Measurements from ENCODE around the gene ANKRD28.

Gene ANKRD28

DNA sequence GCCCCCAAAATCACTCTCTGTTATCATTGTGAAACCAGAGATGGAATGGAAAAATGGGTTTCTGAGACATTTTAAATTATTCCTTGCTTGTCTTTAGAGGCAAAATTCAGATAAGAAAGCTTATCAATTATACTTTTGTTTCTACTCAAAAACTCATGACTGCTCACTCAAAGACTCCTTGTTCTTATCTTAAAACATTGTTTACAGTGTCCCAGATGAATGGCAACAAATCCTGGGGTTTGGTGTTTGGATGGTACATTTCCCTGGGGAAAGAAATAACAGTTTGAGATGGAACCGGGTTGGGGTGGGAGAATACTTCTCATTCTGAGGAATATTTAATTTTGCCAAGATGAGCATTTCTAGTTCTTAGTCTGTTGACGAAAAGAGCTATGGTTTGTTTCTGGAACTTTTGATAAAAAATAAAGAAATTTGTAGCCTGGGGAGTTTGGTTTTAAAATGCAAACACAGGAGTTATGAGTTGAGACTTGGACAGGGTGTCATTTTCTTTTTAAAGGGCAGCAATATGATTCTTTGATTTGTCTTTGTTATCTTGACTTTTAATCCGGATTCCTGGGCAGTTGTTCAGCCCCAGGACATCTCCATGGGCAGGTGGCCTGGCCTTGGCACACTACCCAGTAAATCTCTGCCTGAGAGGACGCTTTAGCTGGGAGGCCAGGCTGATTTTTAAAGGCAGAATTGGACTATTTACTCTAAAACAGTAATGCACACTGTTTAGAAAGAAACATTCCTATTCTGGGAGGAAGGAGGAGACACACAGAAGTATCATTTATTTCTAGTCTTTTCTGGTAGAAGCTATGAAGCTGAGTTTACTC lies 163.8 kb downstream of the ANKRD28 start:
- in situ Hi-C loops (cut with HindIII; ENCODE audit: low sequenced_read_pairs), result loop anchor here (25.0 kb wide), 1 partner anchor 603 kb away; no protein-coding TSS in a partner anchor
- DNase-seq (ENCODE audit: low read depth), result no peak
- TF ChIP-seq, protein P1, sequence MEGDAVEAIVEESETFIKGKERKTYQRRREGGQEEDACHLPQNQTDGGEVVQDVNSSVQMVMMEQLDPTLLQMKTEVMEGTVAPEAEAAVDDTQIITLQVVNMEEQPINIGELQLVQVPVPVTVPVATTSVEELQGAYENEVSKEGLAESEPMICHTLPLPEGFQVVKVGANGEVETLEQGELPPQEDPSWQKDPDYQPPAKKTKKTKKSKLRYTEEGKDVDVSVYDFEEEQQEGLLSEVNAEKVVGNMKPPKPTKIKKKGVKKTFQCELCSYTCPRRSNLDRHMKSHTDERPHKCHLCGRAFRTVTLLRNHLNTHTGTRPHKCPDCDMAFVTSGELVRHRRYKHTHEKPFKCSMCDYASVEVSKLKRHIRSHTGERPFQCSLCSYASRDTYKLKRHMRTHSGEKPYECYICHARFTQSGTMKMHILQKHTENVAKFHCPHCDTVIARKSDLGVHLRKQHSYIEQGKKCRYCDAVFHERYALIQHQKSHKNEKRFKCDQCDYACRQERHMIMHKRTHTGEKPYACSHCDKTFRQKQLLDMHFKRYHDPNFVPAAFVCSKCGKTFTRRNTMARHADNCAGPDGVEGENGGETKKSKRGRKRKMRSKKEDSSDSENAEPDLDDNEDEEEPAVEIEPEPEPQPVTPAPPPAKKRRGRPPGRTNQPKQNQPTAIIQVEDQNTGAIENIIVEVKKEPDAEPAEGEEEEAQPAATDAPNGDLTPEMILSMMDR (IDR thresholded peaks at IDR 0.05; ENCODE audit: low read depth, low read length, missing control alignments), result no peak
- no peak overlapping the region for H3K4me3 ChIP-seq (ENCODE audit: low read depth, low read length)

DNA sequence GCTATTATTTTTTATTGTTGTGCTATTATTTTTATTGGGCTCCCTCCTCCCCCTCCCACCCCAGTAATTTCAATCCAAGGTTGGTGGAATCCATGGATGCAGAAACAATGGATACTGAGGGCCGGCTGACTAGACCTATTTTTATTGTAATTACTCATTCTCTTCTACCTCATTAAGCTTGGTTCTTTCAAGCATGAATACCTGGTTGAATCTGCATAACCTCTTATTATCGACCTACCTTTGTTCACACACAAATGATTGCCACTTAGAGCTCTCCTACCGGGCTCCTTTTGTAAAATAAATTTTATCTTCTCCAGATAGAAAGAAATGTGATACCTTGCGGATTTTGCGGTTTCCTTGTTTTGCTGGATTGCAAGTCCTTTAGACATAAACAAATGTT lies 164.6 kb downstream of the ANKRD28 start:
- no peak for DNase-seq (ENCODE audit: low read depth)
- H3K4me3 ChIP-seq (ENCODE audit: low read depth, low read length), result no peak overlapping the region
- TF ChIP-seq, protein P1 (IDR thresholded peaks at IDR 0.05; ENCODE audit: low read depth, low read length, missing control alignments), result no peak
- in situ Hi-C loops (cut with HindIII; ENCODE audit: low sequenced_read_pairs), result loop anchor here (25.0 kb wide), 1 partner anchor 604 kb away; no protein-coding TSS in a partner anchor

DNA sequence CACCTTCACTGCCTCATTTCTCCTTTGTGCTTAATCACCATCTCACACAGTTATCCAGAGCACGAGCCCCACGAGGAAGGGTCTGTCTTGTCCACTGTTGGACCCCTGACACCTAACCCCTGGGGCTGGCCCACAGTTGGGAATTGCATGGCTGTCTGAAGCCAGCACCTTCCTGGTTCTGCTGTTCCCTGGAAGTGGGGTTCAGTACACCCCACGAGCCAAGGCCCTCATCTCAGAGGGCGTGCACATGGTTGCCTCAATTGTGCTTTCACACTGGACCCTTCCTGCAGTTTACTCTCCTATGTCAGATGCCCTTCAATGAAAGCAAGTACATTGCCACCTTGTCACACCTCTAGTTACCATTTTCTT lies 165.6 kb downstream of the ANKRD28 start:
- DNase-seq (ENCODE audit: low read depth), result no peak
- TF ChIP-seq, protein P1 (IDR thresholded peaks at IDR 0.05; ENCODE audit: low read depth, low read length, missing control alignments), result no peak
- no peak overlapping the region for H3K4me3 ChIP-seq (ENCODE audit: low read depth, low read length)
- in situ Hi-C loops (cut with HindIII; ENCODE audit: low sequenced_read_pairs), result loop anchor here (25.0 kb wide), 1 partner anchor 605 kb away; no protein-coding TSS in a partner anchor

DNA sequence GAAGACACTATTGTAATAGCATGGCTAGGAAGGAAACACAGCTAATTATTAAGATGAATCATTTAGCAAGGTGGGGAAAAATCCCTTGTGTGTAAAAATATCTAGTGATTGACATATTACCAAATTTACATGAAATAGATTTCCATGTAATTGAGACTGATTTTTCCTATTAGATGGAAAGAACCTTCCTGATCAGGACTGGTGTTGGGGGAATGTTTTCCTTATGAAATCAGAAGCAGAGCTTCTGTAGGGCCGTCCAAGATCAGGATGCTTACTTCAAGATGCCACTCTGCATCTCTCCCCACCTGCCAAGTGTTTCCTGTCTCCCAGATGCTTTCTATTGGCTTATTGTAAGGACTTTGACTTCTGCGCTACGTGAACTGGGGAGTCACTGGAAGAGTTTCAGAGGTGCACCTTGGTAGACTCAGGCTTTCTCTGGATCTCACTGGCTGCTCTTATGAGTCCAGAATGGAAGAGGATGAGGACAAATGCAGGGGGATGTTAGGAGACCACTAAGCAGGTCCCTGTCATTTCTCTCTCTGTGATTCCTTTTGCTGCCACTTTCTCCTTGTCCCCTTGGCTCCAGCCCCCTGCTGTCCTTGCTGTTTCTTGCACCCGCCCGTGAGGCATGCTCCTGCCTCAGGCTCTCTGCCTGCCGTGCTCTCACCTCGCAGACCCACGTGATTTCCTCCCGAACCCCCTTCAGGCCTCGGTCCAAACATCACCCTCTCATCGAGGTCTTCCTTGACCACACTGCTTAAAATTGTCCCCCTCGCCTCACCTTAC lies 166.2 kb downstream of the ANKRD28 start:
- no peak overlapping the region for H3K4me3 ChIP-seq (ENCODE audit: low read depth, low read length)
- TF ChIP-seq, protein P1 (IDR thresholded peaks at IDR 0.05; ENCODE audit: low read depth, low read length, missing control alignments), result no peak
- in situ Hi-C loops (cut with HindIII; ENCODE audit: low sequenced_read_pairs), result loop anchor here (25.0 kb wide), 1 partner anchor 606 kb away; no protein-coding TSS in a partner anchor
- DNase-seq (ENCODE audit: low read depth), result no peak

DNA sequence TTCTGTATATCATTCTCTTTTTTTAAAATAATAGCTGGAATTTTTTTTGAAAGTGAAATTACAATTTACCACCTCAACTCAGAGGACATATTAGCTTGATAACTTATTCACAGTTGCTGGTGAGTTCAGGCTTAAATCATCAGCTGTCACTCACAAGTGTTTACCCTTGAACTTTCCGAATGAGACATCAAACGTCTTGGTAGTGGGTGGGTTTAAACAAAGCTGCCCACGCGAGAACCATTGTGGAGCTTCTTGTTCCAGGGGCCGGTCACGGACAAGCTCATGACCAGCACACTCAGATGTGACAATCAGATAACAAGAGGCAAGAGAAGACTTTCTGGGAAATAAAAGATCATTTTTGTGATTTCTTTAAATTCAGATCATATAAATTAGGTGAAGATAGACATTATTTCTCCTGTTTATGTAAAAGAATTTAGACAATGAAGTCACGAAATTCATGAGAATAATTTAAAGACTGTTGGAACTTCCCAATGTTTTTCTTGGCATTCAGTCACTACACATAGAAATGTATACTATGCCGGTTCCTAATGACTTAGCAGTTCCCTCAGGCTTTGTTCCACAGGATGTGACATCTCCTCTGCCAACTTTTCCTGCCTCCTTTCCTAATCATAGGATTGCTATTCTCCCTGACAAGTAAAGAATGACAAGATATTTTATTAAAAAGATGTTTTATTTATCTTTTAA lies 167.0 kb downstream of the ANKRD28 start:
- no peak for DNase-seq (ENCODE audit: low read depth)
- in situ Hi-C loops (cut with HindIII; ENCODE audit: low sequenced_read_pairs), result loop anchor here (25.0 kb wide), 1 partner anchor 607 kb away; no protein-coding TSS in a partner anchor
- TF ChIP-seq, protein P1 (IDR thresholded peaks at IDR 0.05; ENCODE audit: low read depth, low read length, missing control alignments), result no peak
- H3K4me3 ChIP-seq (ENCODE audit: low read depth, low read length), result no peak overlapping the region

Data from astrocyte of the cerebellum (primary cell).